Esophagus squamous epithelium (tissue), 4 donors: Measurements from ENCODE around the gene FDX1.

ENCODE experiments used
- POLR2A ChIP-seq, 4 donors: fragments of 450-650 bp; IDR thresholded peaks; one replicate each; pipeline ENCODE4 v1.6.1; 2017; ENCODE audit warnings: antibody characterized with exemption in 4 of 4, mild to moderate bottlenecking in 4 of 4, moderate library complexity in 3 of 4
- TF ChIP-seq, protein P1 (sequence below), 6 experiments: fragments of 450-650 bp in 4 of 6; fragments of 200-600 bp in 2 of 6; sonication (generic) in 2 of 6; IDR thresholded peaks; one replicate each; pipeline ENCODE4 v1.5.1; 2016 to 2019; ENCODE audit warnings: antibody characterized with exemption in 6 of 6, mild to moderate bottlenecking in 4 of 6, moderate library complexity in 4 of 6

DNA sequence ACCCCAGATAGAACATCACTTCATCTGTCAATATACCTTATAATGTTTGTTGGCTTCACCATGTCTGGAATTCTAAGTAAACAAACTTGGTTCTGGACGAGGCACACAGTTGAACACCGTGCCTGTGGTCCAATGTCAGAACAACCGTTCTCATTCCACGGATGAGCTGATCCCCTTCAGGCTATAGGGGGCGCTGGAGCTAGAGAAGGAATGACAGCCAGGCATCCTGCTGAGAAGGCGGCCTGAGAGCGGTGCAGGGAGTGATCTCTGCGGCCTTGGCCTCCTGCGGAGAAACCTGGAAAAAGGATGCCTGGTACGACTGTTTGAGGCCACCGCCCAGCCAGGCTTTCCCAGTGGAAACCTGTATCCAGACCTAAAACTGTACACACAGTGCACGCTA is 48.7 kb downstream of the FDX1 start:
- TF ChIP-seq POLR2A (IDR thresholded peaks at IDR 0.05) = no peak
- TF ChIP-seq, protein P1, sequence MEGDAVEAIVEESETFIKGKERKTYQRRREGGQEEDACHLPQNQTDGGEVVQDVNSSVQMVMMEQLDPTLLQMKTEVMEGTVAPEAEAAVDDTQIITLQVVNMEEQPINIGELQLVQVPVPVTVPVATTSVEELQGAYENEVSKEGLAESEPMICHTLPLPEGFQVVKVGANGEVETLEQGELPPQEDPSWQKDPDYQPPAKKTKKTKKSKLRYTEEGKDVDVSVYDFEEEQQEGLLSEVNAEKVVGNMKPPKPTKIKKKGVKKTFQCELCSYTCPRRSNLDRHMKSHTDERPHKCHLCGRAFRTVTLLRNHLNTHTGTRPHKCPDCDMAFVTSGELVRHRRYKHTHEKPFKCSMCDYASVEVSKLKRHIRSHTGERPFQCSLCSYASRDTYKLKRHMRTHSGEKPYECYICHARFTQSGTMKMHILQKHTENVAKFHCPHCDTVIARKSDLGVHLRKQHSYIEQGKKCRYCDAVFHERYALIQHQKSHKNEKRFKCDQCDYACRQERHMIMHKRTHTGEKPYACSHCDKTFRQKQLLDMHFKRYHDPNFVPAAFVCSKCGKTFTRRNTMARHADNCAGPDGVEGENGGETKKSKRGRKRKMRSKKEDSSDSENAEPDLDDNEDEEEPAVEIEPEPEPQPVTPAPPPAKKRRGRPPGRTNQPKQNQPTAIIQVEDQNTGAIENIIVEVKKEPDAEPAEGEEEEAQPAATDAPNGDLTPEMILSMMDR (IDR thresholded peaks at IDR 0.05) = no peak
